PC-9 (cell line): ENCODE results near the gene OR2T10. TPM values are rescaled to one million over a fixed set of nuclear protein-coding genes. Genes with fewer than 3 reads are reported as not detected.

Experiments
- total RNA-seq: library from RNA; stranded (reverse); gene quantifications from 2 replicates; pipeline ENCODE4 v1.2.3, GENCODE V29; 2021

The OR2T10 gene
- total RNA-seq, 1 experiment from 2014 or later, result not detected

Other genes with a start within 250 kb of the OR2T10 start
- gene OR14C36, start 248.9 kb downstream of the OR2T10 start, total RNA-seq, result not detected in 2 replicates
- not detected in 2 replicates for gene OR2T4, start 236.0 kb downstream of the OR2T10 start, total RNA-seq
- not detected in 2 replicates for gene OR2T6, start 222.0 kb downstream of the OR2T10 start, total RNA-seq
- gene OR2T1, start 194.7 kb downstream of the OR2T10 start, total RNA-seq, result not detected in 2 replicates
- not detected in 2 replicates for gene OR2T2, start 152.1 kb downstream of the OR2T10 start, total RNA-seq
- gene OR2T3, start 124.3 kb downstream of the OR2T10 start, total RNA-seq, result not detected in 2 replicates
- gene OR2T5, start 109.1 kb downstream of the OR2T10 start, total RNA-seq, result not detected in 2 replicates
- gene OR2G6, start 89.6 kb downstream of the OR2T10 start, total RNA-seq, result not detected in 2 replicates
- not detected in 2 replicates for gene OR2T29, start 34.9 kb downstream of the OR2T10 start, total RNA-seq
- not detected in 2 replicates for gene OR2T34, start 22.9 kb downstream of the OR2T10 start, total RNA-seq
- gene OR2T11, start 37.4 kb upstream of the OR2T10 start, total RNA-seq, result not detected in 2 replicates
- not detected in 2 replicates for gene OR2T35, start 47.6 kb upstream of the OR2T10 start, total RNA-seq
- not detected in 2 replicates for gene OR2T27, start 57.8 kb upstream of the OR2T10 start, total RNA-seq
- gene OR14I1, start 105.1 kb upstream of the OR2T10 start, total RNA-seq, result not detected in 2 replicates
- 0.74 and 1.4 TPM in 2 replicates for gene LYPD8, start 158.1 kb upstream of the OR2T10 start, total RNA-seq
- 24.6 and 25.6 TPM in 2 replicates for gene SH3BP5L, start 228.2 kb upstream of the OR2T10 start, total RNA-seq
- 24.7 and 27.6 TPM in 2 replicates for gene ZNF672, start 240.5 kb upstream of the OR2T10 start, total RNA-seq